HepG2 (cell line): ENCODE measurements around the gene TMEM214. TPM values are rescaled to one million over a fixed set of nuclear protein-coding genes. Genes with fewer than 3 reads are reported as not detected.

ENCODE experiments used
- ATF2 ChIP-seq: sonication (generic); formaldehyde crosslinking; IDR thresholded peaks from 2 replicates; pipeline ENCODE4 v1.4.0; 2020; ENCODE audit warnings: missing genetic modification reagents
- ATF3 ChIP-seq: sonication (generic); formaldehyde crosslinking; IDR thresholded peaks from 2 replicates; pipeline ENCODE4 v1.4.0; 2020; ENCODE audit warnings: missing genetic modification reagents
- CEBPG ChIP-seq: IDR thresholded peaks from 2 replicates; pipeline ENCODE4 v1.6.1; 2016
- ESRRA ChIP-seq: sonication (generic); formaldehyde crosslinking; IDR thresholded peaks from 2 replicates; pipeline ENCODE4 v1.5.1; 2020; ENCODE audit warnings: mild to moderate bottlenecking, low read depth, missing genetic modification reagents
- FOXO1 ChIP-seq: sonication (generic); formaldehyde crosslinking; IDR thresholded peaks from 2 replicates; pipeline ENCODE4 v1.4.0; 2020; ENCODE audit warnings: missing genetic modification reagents
- GABPB1 ChIP-seq: IDR thresholded peaks from 2 replicates; pipeline ENCODE4 v1.6.1; 2016; ENCODE audit warnings: mild to moderate bottlenecking, missing genetic modification reagents, moderate library complexity, missing compliant biosample characterization
- HMGXB3 ChIP-seq: sonication (generic); formaldehyde crosslinking; IDR thresholded peaks from 2 replicates; pipeline ENCODE4 v1.4.0; 2020; ENCODE audit warnings: missing genetic modification reagents, borderline replicate concordance
- HNRNPLL ChIP-seq: fragments of 200-400 bp; formaldehyde crosslinking; IDR thresholded peaks from 2 replicates; pipeline ENCODE4 v1.6.1; 2017; ENCODE audit warnings: mild to moderate bottlenecking, low read depth, low read length; ENCODE audit not compliant: poor library complexity, severe bottlenecking
- IKZF1 ChIP-seq: fragments of 450-650 bp; IDR thresholded peaks from 2 replicates; pipeline ENCODE4 v1.7.1; 2016
- KLF13 ChIP-seq: sonication (generic); formaldehyde crosslinking; IDR thresholded peaks from 2 replicates; pipeline ENCODE4 v1.4.0; 2020; ENCODE audit warnings: mild to moderate bottlenecking, missing genetic modification reagents
- SOX5 ChIP-seq: IDR thresholded peaks from 2 replicates; pipeline ENCODE4 v1.6.1; 2016; ENCODE audit warnings: borderline replicate concordance
- TEF ChIP-seq: sonication (generic); formaldehyde crosslinking; IDR thresholded peaks from 2 replicates; pipeline ENCODE4 v1.5.0; 2020; ENCODE audit warnings: missing genetic modification reagents
- TP53 ChIP-seq: sonication (generic); formaldehyde crosslinking; conservative IDR thresholded peaks from 2 replicates; pipeline ENCODE4 v1.4.0; 2020; ENCODE audit warnings: missing genetic modification reagents
- USF2 ChIP-seq, 2 experiments: sonication (generic) in 1 of 2; formaldehyde crosslinking in 1 of 2; IDR thresholded peaks; 2 replicates each; pipeline versions ENCODE4 v1.5.1 to v1.6.1; 2011 to 2020; ENCODE audit warnings: borderline replicate concordance in 1 of 2, low read depth in 1 of 2, low read length in 1 of 2, mild to moderate bottlenecking in 1 of 2, missing genetic modification reagents in 1 of 2, moderate library complexity in 1 of 2
- YY1 ChIP-seq: IDR thresholded peaks from 2 replicates; pipeline ENCODE4 v1.6.1; 2011; ENCODE audit warnings: low read length, low read depth, moderate library complexity, mild to moderate bottlenecking; ENCODE audit not compliant: insufficient read depth, insufficient replicate concordance
- ZBTB38 ChIP-seq: sonication (generic); formaldehyde crosslinking; IDR thresholded peaks from 2 replicates; pipeline ENCODE4 v1.5.1; 2020; ENCODE audit warnings: mild to moderate bottlenecking, missing genetic modification reagents
- ZIK1 ChIP-seq: sonication (generic); formaldehyde crosslinking; IDR thresholded peaks from 2 replicates; pipeline ENCODE4 v1.5.0; 2020; ENCODE audit warnings: mild to moderate bottlenecking, low read depth, missing genetic modification reagents, borderline replicate concordance
- ZNF296 ChIP-seq: sonication (generic); formaldehyde crosslinking; conservative IDR thresholded peaks from 2 replicates; pipeline ENCODE4 v1.5.0; 2020; ENCODE audit warnings: mild to moderate bottlenecking, missing genetic modification reagents
- ZNF546 ChIP-seq: sonication (generic); formaldehyde crosslinking; conservative IDR thresholded peaks from 2 replicates; pipeline ENCODE4 v1.8.1; 2023; ENCODE audit warnings: mild to moderate bottlenecking, missing genetic modification reagents
- ZNF629 ChIP-seq: sonication (generic); formaldehyde crosslinking; conservative IDR thresholded peaks from 2 replicates; pipeline ENCODE4 v1.5.0; 2020; ENCODE audit warnings: missing genetic modification reagents
- polyA plus RNA-seq, 8 experiments: library from polyadenylated mRNA; depleted of rRNA in 3 of 8; stranded (reverse) in 7 of 8; unstranded in 1 of 8; fragments of >200 nt; fragmentation: Illumina TruSeq in 4 of 8; extraction: Trizol in 4 of 8; gene quantifications; 2 replicates each; pipeline versions ENCODE4 v1.2.1 to v1.2.3, GENCODE V29; 2011 to 2016; ENCODE audit warnings: low read depth in 4 of 8, missing spikeins in 1 of 8, mixed read lengths in 1 of 8; ENCODE audit not compliant: insufficient read depth in 1 of 8
- total RNA-seq, 5 experiments: library from RNA; depleted of rRNA; stranded (reverse); fragments of >200 nt; fragmentation: Illumina TruSeq; extraction: Trizol; gene quantifications; 2 replicates each; pipeline ENCODE4 v1.2.3, GENCODE V29; 2016; ENCODE audit warnings: low read depth in 1 of 5

The TMEM214 gene
- total and polyA plus RNA-seq, 2 of the 13 experiments (the other 11 are each of a cell fraction or from before 2014, with no cell fraction given): 58.3 to 132 TPM

GRCh38 chr2:27083410-27084296 lies 50.9 kb downstream of the TMEM214 start (continued):
- TF ChIP-seq ATF2 (0 out of 2 replicates have a peak, but pooled peaks have one; percentile 47), ZIK1 (CRISPR knock-in tag) (no peak), KLF13 (CRISPR knock-in tag) (no peak), ZNF296 (CRISPR knock-in tag) (no peak), ZBTB38 (CRISPR knock-in tag) (no peak), USF2 (IDR thresholded peaks at IDR 0.05; ENCODE audit: low read depth, low read length) (no peak), USF2 (CRISPR knock-in tag; IDR thresholded peaks at IDR 0.05; ENCODE audit: borderline replicate concordance) (no peak), YY1 (no peak), HNRNPLL (no peak), HMGXB3 (0 out of 2 replicates have a peak, but pooled peaks have one; percentile 18), ESRRA (CRISPR knock-in tag) (no peak), SOX5 (CRISPR knock-in tag) (no peak), CEBPG (peak; percentile 93), ZNF629 (no peak), ZNF546 (CRISPR knock-in tag) (no peak), GABPB1 (peak; percentile 30; the same call in 1 of the 2 replicates), IKZF1 (no peak), FOXO1 (CRISPR knock-in tag) (no peak), TEF (CRISPR knock-in tag) (no peak), TP53 (no peak), ATF3 (CRISPR knock-in tag) (peak; percentile 71; the same call in 1 of the 2 replicates)
